ENCODE measurements around the gene IP6K3.

Gene IP6K3

GRCh38 chr6:33738879-33739278 lies 7.8 kb downstream of the IP6K3 start:
- DNase-seq = no peak

- DNase-seq = no peak
Observed at GRCh38 chr6:33738153-33738552, 8.6 kb downstream of the IP6K3 start.

- no peak for DNase-seq
Observed at GRCh38 chr6:33737267-33738026, 9.3 kb downstream of the IP6K3 start.

DNA sequence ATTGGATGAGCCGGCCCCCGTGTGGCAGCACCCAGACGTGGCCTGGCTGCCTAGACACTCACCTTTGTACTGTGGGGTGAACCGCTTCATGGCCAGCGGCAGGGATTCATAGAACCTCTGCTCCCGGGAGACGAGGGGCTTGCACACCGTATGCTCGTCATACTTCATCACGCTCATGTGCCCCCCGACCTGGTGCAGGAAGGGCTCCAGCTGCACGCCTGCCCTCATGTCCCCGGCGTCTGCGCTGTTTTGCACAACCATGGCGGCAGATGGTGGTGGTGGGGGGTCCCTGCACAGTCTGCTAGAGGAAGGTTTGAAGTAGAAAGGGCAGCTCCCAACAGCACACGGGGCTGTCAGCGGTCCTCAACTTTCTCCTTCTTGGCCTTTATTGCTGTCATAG lies 11.5 kb downstream of the IP6K3 start:
- DNase-seq = no peak

GRCh38 chr6:33733709-33734007 lies 13.0 kb downstream of the IP6K3 start:
- DNase-seq = no peak

GRCh38 chr6:33732817-33733708 lies 13.6 kb downstream of the IP6K3 start:
- no peak for DNase-seq

DNA sequence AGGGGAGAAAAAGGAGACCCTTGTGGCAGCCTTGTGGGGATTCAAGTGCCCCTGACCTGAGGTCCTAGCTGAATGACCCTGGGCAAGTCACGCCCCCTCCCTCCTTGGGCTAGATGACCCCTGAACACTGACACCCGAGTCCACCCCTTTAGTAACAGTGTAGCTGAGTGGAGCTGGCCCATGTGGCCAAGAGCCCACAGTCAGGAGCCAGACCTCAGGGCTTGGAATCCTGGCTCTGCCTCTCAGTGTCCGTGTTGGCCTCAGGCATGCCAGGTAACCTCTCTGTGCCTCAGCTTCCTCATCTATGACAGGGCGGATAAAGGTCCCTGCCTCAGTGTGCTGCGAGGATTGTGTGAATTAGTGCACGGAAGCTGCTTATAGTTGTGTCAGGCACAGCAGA lies 14.3 kb downstream of the IP6K3 start:
- no peak for DNase-seq

DNA sequence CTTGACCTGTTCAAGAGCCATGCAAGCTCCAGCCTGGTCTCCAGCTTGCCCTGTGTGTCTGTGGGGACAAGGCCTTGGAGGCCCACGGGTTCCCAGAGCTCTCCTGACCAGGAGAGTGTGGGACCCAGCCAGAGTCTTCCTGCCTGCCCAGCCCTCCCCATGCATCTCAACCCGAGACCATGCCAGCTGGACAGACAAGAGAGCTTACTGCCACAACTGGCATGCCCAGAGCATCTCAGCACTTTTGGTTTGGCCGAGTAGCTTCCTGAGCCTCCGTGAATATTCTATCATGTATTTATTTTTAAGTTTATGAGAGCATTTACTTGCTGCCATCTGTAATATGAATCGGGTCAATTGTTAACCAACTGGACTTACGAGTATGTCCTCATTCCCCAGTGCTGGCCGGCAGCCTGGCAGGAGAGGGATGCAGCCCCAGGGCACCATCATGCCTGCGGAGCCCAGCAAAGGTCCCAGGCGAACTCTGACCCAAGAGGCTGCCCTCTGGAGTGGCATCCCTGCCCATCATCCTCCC lies 14.9 kb downstream of the IP6K3 start:
- DNase-seq = no peak

- DNase-seq = no peak
Observed at GRCh38 chr6:33731035-33731434, 15.7 kb downstream of the IP6K3 start.

GRCh38 chr6:33730611-33731010 lies 16.1 kb downstream of the IP6K3 start:
- no peak for DNase-seq

- DNase-seq = no peak
Observed at GRCh38 chr6:33729059-33729458, 17.6 kb downstream of the IP6K3 start.

DNA sequence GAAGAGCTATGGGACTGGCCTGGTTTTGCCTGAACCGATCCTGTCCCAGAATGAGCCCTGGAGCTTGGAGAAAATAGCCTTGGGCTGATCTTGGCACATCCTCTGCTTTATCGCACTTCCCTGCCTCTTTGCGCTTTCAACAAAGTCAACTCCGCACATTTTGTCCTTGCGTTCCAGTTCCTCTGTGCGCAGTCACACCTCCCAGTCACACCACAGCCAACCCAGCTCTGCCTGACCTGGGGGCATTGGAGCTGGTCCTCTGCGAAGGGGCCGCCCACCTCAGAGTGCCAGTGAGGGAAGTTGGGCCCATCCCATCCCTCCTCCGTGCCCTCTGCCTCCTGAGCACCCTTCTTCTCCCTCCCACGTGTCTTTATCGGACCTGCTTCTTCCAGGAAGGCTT lies 18.3 kb downstream of the IP6K3 start:
- no peak for DNase-seq

- DNase-seq = no peak
Observed at GRCh38 chr6:33727932-33728331, 18.8 kb downstream of the IP6K3 start.

DNA sequence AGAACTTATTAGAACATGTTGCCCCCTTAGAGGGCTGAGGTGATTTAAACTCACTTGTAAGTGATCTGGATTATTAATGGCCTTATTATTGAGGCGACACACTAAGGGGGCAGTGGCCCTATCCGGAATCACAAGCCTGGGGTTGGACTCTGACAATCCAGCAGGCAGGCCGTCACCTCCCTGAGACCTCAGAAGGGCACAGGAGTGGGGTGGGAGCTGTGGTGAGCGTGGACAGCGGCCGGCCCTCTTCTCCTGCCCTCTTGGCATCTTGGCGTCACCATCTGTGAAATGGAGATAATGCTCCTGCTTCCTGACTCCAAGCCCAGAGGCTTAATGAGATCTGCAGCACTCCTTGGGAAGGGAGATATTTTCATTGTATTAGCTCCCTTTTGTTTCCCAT lies 19.6 kb downstream of the IP6K3 start:
- DNase-seq = no peak

GRCh38 chr6:33726696-33727095 lies 20.0 kb downstream of the IP6K3 start:
- no peak for DNase-seq

- DNase-seq = no peak
Observed at GRCh38 chr6:33725891-33726673, 20.6 kb downstream of the IP6K3 start.

DNA sequence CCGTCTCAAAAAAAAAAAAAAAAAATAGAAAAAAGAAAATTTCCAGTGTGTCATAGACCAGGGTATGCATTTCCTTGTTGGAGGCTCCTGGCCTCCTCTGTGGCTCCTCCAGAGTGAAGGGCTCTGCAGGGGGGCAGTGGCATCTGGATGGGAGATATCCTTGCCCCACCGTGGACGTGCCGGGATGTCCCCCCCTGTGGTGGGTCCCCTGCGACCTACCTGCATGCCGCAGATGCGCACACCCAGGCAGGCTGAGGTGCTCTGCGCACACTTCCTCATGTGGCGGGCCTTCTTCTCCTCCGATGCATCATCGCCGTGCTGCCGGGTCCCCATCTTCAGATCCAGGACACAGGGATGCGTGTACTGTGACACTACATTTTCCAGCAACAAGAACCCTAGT lies 21.5 kb downstream of the IP6K3 start:
- DNase-seq = no peak

DNA sequence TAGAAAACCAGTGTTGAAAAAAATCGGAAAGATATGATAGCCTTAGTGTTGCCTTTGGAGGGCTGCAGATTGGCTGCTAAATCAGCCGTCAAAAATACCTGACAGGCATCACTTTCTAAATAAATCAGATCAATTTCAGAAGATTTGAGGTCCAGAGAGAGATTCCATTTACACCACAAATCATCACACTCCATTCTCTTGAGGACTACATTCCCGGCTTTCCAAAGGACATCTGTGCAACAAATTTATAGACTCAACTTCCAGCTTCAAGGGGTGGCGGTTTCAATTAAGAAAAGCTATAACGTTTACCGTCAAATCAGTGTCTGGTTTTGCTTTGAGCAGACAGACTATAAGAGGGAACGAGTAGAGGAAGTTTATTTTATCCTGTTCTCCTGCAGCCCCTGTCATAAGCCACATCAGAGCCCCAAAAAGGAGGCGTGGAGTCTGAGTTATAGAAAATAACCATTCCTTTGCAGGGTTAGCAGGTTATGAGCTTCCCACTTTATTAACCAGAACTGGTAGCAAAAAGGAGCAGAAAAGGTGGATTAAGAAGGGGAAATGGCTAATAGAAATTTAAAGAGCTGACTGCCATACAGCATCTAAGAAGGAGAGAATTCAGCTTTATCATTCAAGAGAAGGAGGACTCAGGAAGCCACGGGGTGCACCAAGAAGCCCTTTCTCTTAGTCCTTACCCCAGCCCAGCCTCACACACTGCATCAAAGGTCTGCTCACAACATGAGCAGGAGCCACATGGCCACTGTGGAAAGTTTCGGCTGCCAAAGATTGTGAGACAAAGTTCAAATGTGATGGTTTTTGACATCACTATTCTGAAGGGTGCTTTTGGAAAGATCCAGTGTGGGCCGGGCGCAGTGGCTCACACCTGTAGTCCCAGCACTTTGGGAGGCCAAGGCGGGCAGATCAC lies 22.3 kb downstream of the IP6K3 start:
- no peak for DNase-seq

GRCh38 chr6:33723371-33724085 lies 23.2 kb downstream of the IP6K3 start:
- no peak for DNase-seq

GRCh38 chr6:33722103-33722623 lies 24.5 kb downstream of the IP6K3 start:
- DNase-seq = no peak

GRCh38 chr6:33721508-33721907 lies 25.2 kb downstream of the IP6K3 start:
- DNase-seq = no peak
